Measurements from ENCODE around the gene NYNRIN. TPM values are rescaled to one million over a fixed set of nuclear protein-coding genes. Genes with fewer than 3 reads are reported as not detected.

Gene NYNRIN
- total RNA-seq, 1 donor from 2014 or later: 40.0 TPM

DNA sequence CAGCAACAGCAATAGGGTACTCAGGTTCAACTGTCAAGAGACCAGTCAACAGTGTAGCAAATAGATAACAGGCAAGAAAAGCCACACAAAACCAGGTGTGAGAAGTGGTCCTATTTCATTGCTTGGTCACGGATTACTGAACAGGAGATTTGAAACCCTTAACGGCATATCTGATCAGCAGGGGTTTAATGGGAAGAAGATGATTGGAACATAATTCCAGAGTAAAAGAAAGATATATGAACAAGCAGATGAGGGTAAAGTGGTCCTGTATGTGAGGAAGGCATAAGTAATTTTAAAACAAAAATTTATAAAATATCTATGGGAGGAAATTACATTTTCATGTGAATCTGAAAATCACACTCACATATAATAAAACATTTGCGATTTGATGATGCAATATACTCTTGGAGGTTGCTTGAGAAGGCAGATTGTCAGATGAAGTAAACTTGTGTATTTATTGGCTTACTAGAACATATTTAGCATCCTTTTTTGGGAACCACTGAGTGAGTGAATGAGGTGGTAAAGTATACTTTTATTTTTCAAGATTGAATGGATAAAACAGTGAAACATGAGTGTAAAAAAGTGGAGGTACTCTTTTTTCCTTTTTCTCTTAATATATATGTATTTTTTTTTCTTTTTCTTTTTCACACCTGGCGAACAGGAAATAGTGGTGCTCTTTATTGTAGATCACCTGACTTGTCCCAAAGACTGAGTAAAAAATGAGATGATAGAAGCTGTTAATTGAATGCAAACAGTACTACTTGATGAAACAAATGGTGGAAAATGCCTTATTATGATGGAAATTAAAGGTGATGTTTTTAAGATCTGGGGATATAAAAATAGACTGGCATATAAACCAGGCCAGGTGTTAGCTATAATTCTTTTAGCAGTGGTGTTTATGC, 65.3 kb downstream of the NYNRIN start:
- H3K36me3 Mint-ChIP-seq (ENCODE audit: insufficient read depth): peaks cover 6% of the 10 kb centered on the region
- TF ChIP-seq, protein P1, sequence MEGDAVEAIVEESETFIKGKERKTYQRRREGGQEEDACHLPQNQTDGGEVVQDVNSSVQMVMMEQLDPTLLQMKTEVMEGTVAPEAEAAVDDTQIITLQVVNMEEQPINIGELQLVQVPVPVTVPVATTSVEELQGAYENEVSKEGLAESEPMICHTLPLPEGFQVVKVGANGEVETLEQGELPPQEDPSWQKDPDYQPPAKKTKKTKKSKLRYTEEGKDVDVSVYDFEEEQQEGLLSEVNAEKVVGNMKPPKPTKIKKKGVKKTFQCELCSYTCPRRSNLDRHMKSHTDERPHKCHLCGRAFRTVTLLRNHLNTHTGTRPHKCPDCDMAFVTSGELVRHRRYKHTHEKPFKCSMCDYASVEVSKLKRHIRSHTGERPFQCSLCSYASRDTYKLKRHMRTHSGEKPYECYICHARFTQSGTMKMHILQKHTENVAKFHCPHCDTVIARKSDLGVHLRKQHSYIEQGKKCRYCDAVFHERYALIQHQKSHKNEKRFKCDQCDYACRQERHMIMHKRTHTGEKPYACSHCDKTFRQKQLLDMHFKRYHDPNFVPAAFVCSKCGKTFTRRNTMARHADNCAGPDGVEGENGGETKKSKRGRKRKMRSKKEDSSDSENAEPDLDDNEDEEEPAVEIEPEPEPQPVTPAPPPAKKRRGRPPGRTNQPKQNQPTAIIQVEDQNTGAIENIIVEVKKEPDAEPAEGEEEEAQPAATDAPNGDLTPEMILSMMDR (IDR thresholded peaks at IDR 0.05; ENCODE audit: unreplicated experiment): no peak
- no peaks in the 10 kb centered on the region for H3K4me1 Mint-ChIP-seq (ENCODE audit: low read depth)
- no peaks in the 10 kb centered on the region for H3K27me3 Mint-ChIP-seq
- no peak overlapping the region for H3K27ac Mint-ChIP-seq
- H3K4me3 Mint-ChIP-seq (ENCODE audit: low read depth): no peak overlapping the region
- peaks cover 3% of the 10 kb centered on the region for H3K9me3 Mint-ChIP-seq (ENCODE audit: low read depth)
- no peak for DNase-seq (ENCODE audit: low spot score, unreplicated experiment)

- Mint-ChIP-seq H3K9me3 (ENCODE audit: low read depth) (peaks cover 6% of the 10 kb centered on the region), H3K27me3 (no peaks in the 10 kb centered on the region), H3K4me3 (ENCODE audit: low read depth) (no peak overlapping the region), H3K4me1 (ENCODE audit: low read depth) (no peaks in the 10 kb centered on the region), H3K36me3 (ENCODE audit: insufficient read depth) (peaks cover 6% of the 10 kb centered on the region), H3K27ac (no peak overlapping the region)
- no peak for DNase-seq (ENCODE audit: low spot score, unreplicated experiment)
- TF ChIP-seq, protein P1 (IDR thresholded peaks at IDR 0.05; ENCODE audit: unreplicated experiment): no peak
Measured at GRCh38 chr14:24465368-24465767, 66.6 kb downstream of the NYNRIN start.

GRCh38 chr14:24465805-24466204, 67.0 kb downstream of the NYNRIN start:
- no peaks in the 10 kb centered on the region for H3K27me3 Mint-ChIP-seq
- H3K36me3 Mint-ChIP-seq (ENCODE audit: insufficient read depth): peaks cover 6% of the 10 kb centered on the region
- H3K4me1 Mint-ChIP-seq (ENCODE audit: low read depth): no peaks in the 10 kb centered on the region
- DNase-seq (ENCODE audit: low spot score, unreplicated experiment): no peak
- no peak overlapping the region for H3K27ac Mint-ChIP-seq
- H3K9me3 Mint-ChIP-seq (ENCODE audit: low read depth): peaks cover 8% of the 10 kb centered on the region
- H3K4me3 Mint-ChIP-seq (ENCODE audit: low read depth): no peak overlapping the region
- TF ChIP-seq, protein P1 (IDR thresholded peaks at IDR 0.05; ENCODE audit: unreplicated experiment): no peak

Other genes with a start within 250 kb of the NYNRIN start
- 57.4 and 62.4 TPM in 2 replicates for gene IRF9, start 237.7 kb upstream of the NYNRIN start, total RNA-seq
- gene REC8, start 226.9 kb upstream of the NYNRIN start, total RNA-seq: 380 and 408 TPM in 2 replicates
- 54.9 and 56.4 TPM in 2 replicates for gene IPO4, start 210.2 kb upstream of the NYNRIN start, total RNA-seq
- 52.9 and 56.2 TPM in 2 replicates for gene TM9SF1, start 203.6 kb upstream of the NYNRIN start, total RNA-seq
- gene TSSK4, start 193.3 kb upstream of the NYNRIN start, total RNA-seq: 0.29 TPM in 1 of 2 replicates, not detected in the other
- 53.7 and 54.3 TPM in 2 replicates for gene CHMP4A, start 185.5 kb upstream of the NYNRIN start, total RNA-seq
- gene MDP1, start 182.9 kb upstream of the NYNRIN start, total RNA-seq: 15.2 and 17.7 TPM in 2 replicates
- gene NEDD8, start 166.6 kb upstream of the NYNRIN start, total RNA-seq: 161 TPM in 2 replicates
- 73.6 and 86.2 TPM in 2 replicates for gene GMPR2, start 166.1 kb upstream of the NYNRIN start, total RNA-seq
- 56.7 and 59.2 TPM in 2 replicates for gene TINF2, start 156.4 kb upstream of the NYNRIN start, total RNA-seq
- 5.8 and 7.0 TPM in 2 replicates for gene TGM1, start 135.8 kb upstream of the NYNRIN start, total RNA-seq
- gene RABGGTA, start 127.4 kb upstream of the NYNRIN start, total RNA-seq: 25.9 and 33.1 TPM in 2 replicates
- 33.4 and 34.4 TPM in 2 replicates for gene DHRS1, start 99.2 kb upstream of the NYNRIN start, total RNA-seq
- 32.4 and 32.6 TPM in 2 replicates for gene NOP9, start 99.2 kb upstream of the NYNRIN start, total RNA-seq
- gene CIDEB, start 91.0 kb upstream of the NYNRIN start, total RNA-seq: 1.9 and 3.0 TPM in 2 replicates
- 11.0 and 11.3 TPM in 2 replicates for gene LTB4R2, start 88.9 kb upstream of the NYNRIN start, total RNA-seq
- gene LTB4R, start 87.5 kb upstream of the NYNRIN start, total RNA-seq: 8.4 TPM in 2 replicates
- 0.46 and 0.75 TPM in 2 replicates for gene ADCY4, start 63.9 kb upstream of the NYNRIN start, total RNA-seq
- 0.62 and 1.5 TPM in 2 replicates for gene RIPK3, start 59.0 kb upstream of the NYNRIN start, total RNA-seq
- 56.6 and 57.6 TPM in 2 replicates for gene NFATC4, start 30.8 kb upstream of the NYNRIN start, total RNA-seq
- gene CBLN3, start 30.7 kb downstream of the NYNRIN start, total RNA-seq: 1.5 and 1.9 TPM in 2 replicates
- 74.3 and 77.4 TPM in 2 replicates for gene KHNYN, start 31.0 kb downstream of the NYNRIN start, total RNA-seq
- 68.1 and 68.2 TPM in 2 replicates for gene SDR39U1, start 43.8 kb downstream of the NYNRIN start, total RNA-seq
- not detected in 2 replicates for gene CMA1, start 109.3 kb downstream of the NYNRIN start, total RNA-seq
- not detected in 2 replicates for gene CTSG, start 177.2 kb downstream of the NYNRIN start, total RNA-seq
- gene GZMH, start 210.7 kb downstream of the NYNRIN start, total RNA-seq: not detected in 2 replicates
- gene GZMB, start 235.2 kb downstream of the NYNRIN start, total RNA-seq: not detected in 2 replicates